Measurements from ENCODE around the gene HDHD5. TPM values are rescaled to one million over a fixed set of nuclear protein-coding genes. Genes with fewer than 3 reads are reported as not detected.

Gene HDHD5
- total RNA-seq (2014; rRNA removed; shearing (Covaris generic)), result 44.2 and 53.6 TPM in 2 replicates

DNA sequence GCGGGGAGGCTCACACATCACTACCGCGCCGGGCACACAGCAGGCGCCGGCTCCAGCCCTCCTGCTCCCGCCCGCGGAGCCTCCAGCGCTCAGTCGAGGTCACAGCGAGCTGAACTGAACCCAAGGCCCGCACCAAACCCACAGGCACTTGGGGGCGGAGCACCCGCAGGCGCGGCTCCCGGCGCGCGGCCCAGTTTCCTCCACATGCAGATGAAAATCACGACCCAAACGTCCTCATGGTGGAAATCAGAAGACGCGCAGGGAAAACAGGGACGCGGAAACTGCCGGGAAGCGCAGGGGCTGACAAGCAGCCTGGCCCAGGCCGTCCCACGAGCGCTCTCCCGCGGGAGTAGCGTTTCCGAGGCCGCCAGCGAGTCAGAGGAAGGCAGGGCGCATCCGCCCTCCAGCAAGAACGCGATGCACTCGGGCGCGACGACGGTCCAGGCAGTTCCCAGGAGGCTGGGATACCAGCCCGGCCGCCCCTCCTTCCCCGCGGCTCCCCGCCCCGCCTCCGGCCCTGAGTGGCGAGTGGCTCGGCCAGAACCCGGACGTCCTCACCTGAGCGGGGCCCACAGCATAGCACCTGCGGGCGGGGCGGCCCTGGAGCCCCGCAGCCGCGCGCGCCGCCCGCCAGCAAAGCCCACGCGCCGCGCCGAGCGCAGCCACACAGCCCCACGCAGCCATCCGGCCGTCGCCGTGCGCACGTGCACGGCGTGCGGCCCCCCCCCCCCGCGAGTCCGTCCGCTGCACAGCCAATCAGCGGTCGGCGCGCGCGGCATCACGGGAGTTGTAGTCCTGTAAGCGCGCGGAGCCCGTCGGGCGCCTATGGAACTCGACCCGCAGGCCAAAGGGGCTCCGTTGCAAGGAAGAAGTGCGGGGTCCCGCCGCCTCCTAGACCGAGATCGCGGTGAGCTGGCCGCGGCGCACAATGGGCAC lies at the start of gene HDHD5:
TSS of gene HDHD5 (minus strand) at position 710 of the 936 bp plus-strand sequence. CDS start at position 684, 26 bp downstream.

DNA sequence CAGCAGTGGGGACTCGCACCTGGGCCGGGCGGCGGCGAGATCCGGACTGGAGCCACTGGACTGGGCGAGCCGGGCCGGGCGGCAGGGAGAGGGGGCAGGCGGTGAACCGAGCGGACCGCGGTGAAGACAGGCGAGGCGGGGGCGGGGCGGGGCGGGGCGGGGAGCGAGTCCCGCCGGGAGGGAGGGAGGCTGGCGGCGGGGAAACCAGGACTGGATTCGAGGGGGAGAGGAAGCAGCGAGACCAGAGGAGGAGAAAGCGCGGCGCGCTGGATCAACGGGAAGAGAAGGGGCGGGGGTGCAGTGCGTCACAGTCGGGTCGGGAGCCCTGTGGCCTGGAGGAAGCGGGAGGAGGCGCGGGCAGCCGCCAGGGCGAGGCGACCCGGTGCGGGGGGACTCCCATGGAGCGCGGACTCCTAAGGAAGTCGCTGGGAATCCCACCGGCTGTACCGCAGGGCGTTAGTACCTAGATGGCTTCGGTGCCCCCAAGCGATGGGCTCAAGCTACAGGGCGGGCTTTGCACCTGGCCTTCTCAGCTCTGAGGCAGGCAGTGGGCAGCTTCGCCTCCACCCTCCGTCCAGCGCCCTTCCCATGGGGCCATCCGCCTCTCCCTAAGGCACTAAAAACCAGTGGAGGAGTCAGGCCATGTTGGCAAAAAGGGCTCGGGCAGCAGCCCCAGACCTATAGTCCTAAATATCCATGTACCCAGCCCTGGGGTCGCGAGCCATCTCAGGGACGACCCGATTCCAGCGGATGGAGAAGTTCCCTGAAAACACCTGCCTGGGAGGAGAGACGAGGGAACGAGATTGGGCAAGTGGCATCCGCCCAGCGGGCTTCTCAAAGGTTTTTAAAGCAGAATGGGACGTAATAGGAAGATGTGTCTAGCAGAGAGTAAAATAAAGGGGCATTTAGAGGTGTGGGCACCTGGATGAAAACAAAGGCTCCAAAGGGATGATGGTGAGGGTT lies 37.6 kb downstream of the HDHD5 start, which contains the start of gene TMEM121B:
TSS of gene TMEM121B (minus strand) at position 128 of the 963 bp plus-strand sequence. CDS start 233 bp downstream, outside the sequence.

Other genes with a start within 250 kb of the HDHD5 start
- gene GAB4, start 151.1 kb downstream of the HDHD5 start, total RNA-seq (2014; rRNA removed; shearing (Covaris generic)), result not detected in 2 replicates
- gene IL17RA, start 74.3 kb downstream of the HDHD5 start, total RNA-seq (2014; rRNA removed; shearing (Covaris generic)), result 4.5 and 4.7 TPM in 2 replicates
- gene TMEM121B, start 37.9 kb downstream of the HDHD5 start, total RNA-seq (2014; rRNA removed; shearing (Covaris generic)), result 0.11 TPM in 2 replicates
- not detected in 2 replicates for gene ADA2, start 60.2 kb upstream of the HDHD5 start, total RNA-seq (2014; rRNA removed; shearing (Covaris generic))
- 0.48 and 1.0 TPM in 2 replicates for gene CECR2, start 210.2 kb upstream of the HDHD5 start, total RNA-seq (2014; rRNA removed; shearing (Covaris generic))